Liver (tissue), 9 donors: ENCODE measurements around the gene HIP1. TPM values are rescaled to one million over a fixed set of nuclear protein-coding genes. Genes with fewer than 3 reads are reported as not detected.

ENCODE experiments used
- DNase-seq: peaks from one replicate; pipeline ENCODE4 v3.0.0-alpha.2; 2017; ENCODE audit warnings: low spot score
- H3K27ac ChIP-seq, 2 donors: one replicate each; pipeline ENCODE4 v1.7.0; 2013; ENCODE audit warnings: inconsistent platforms in 2 of 2, low read length in 2 of 2, control low read depth in 1 of 2, low read depth in 1 of 2, mild to moderate bottlenecking in 1 of 2
- H3K27me3 ChIP-seq, 4 donors: one replicate each; pipeline versions ENCODE4 v1.6.1 to v1.7.0; 2013; ENCODE audit warnings: low read length in 3 of 4, inconsistent platforms in 1 of 4, mild to moderate bottlenecking in 1 of 4, moderate library complexity in 1 of 4; ENCODE audit not compliant: control insufficient read depth in 4 of 4, insufficient read depth in 4 of 4
- H3K36me3 ChIP-seq, 4 donors: one replicate each; pipeline versions ENCODE4 v1.6.1 to v1.7.0; 2013; ENCODE audit warnings: low read length in 3 of 4, mild to moderate bottlenecking in 3 of 4, low read depth in 1 of 4, moderate library complexity in 1 of 4; ENCODE audit not compliant: control insufficient read depth in 4 of 4, insufficient read depth in 3 of 4
- H3K4me1 ChIP-seq, 4 donors: one replicate each; pipeline versions ENCODE4 v1.6.1 to v1.7.0; 2013; ENCODE audit warnings: low read length in 3 of 4, mild to moderate bottlenecking in 3 of 4, moderate library complexity in 1 of 4; ENCODE audit not compliant: control insufficient read depth in 4 of 4, insufficient read depth in 4 of 4
- H3K4me3 ChIP-seq, 3 donors: one replicate each; pipeline versions ENCODE4 v1.6.1 to v1.7.0; 2013; ENCODE audit warnings: low read length in 3 of 3, control low read depth in 1 of 3, low read depth in 1 of 3, mild to moderate bottlenecking in 1 of 3
- H3K9ac ChIP-seq, 2 donors: one replicate each; pipeline ENCODE4 v1.7.0; 2013; ENCODE audit warnings: low read length in 2 of 2, mild to moderate bottlenecking in 2 of 2, moderate library complexity in 2 of 2, control low read depth in 1 of 2, low read depth in 1 of 2
- H3K9me3 ChIP-seq, 4 donors: one replicate each; pipeline versions ENCODE4 v1.6.1 to v1.7.0; 2013; ENCODE audit warnings: low read length in 3 of 4; ENCODE audit not compliant: control insufficient read depth in 4 of 4
- EGR1 ChIP-seq, 2 donors: IDR thresholded peaks; 2 replicates each; pipeline ENCODE4 v1.6.1; 2016 to 2018; ENCODE audit warnings: antibody characterized with exemption in 2 of 2, low read depth in 2 of 2
- FOXA1 ChIP-seq: IDR thresholded peaks from 2 replicates; pipeline ENCODE4 v1.6.1; 2016; ENCODE audit warnings: antibody characterized with exemption
- FOXA2 ChIP-seq: IDR thresholded peaks from 2 replicates; pipeline ENCODE4 v1.6.1; 2016; ENCODE audit warnings: antibody characterized with exemption
- GABPA ChIP-seq, 2 donors: IDR thresholded peaks in 1 of 2; conservative IDR thresholded peaks in 1 of 2; 2 replicates each; pipeline ENCODE4 v1.6.1; 2016; ENCODE audit warnings: antibody characterized with exemption in 2 of 2, mild to moderate bottlenecking in 1 of 2, moderate library complexity in 1 of 2
- HNF4A ChIP-seq, 2 donors: conservative IDR thresholded peaks; 2 replicates each; pipeline ENCODE4 v1.6.1; 2016; ENCODE audit warnings: antibody characterized with exemption in 2 of 2, mild to moderate bottlenecking in 2 of 2
- HNF4G ChIP-seq: IDR thresholded peaks from 2 replicates; pipeline ENCODE4 v1.6.1; 2016; ENCODE audit warnings: antibody characterized with exemption
- JUND ChIP-seq, 2 donors: IDR thresholded peaks; 2 replicates each; pipeline ENCODE4 v1.6.1; 2016; ENCODE audit warnings: antibody characterized with exemption in 2 of 2
- NR2F2 ChIP-seq: IDR thresholded peaks from 2 replicates; pipeline ENCODE4 v1.6.1; 2016; ENCODE audit warnings: antibody characterized with exemption
- RAD21 ChIP-seq, 2 donors: IDR thresholded peaks; 2 replicates each; pipeline ENCODE4 v1.6.1; 2016; ENCODE audit warnings: antibody characterized with exemption in 2 of 2, mild to moderate bottlenecking in 2 of 2
- RXRA ChIP-seq, 2 donors: IDR thresholded peaks; 2 replicates each; pipeline ENCODE4 v1.6.1; 2017 to 2018; ENCODE audit warnings: antibody characterized with exemption in 2 of 2, mild to moderate bottlenecking in 1 of 2
- SP1 ChIP-seq: IDR thresholded peaks from 2 replicates; pipeline ENCODE4 v1.6.1; 2018; ENCODE audit warnings: antibody characterized with exemption, mild to moderate bottlenecking
- TAF1 ChIP-seq: conservative IDR thresholded peaks from 2 replicates; pipeline ENCODE4 v1.6.1; 2016; ENCODE audit warnings: antibody characterized with exemption, mild to moderate bottlenecking
- YY1 ChIP-seq: IDR thresholded peaks from 2 replicates; pipeline ENCODE4 v1.6.1; 2016; ENCODE audit warnings: antibody characterized with exemption, mild to moderate bottlenecking
- WGBS: extraction: QIAGEN DNeasy Blood & Tissue Kit; methylation state at CpG from one replicate; pipeline ENCODE4 v1.1.7; 2013; 5-methylcytosine and 5-hydroxymethylcytosine counted together
- polyA plus RNA-seq, 2 donors: library from polyadenylated mRNA; stranded (reverse) in 1 of 2; unstranded in 1 of 2; fragments of 200-250 nt in 1 of 2; fragments of >200 nt in 1 of 2; fragmentation: Nextera tagmentation in 1 of 2; extraction: Ambion mirVana in 1 of 2; gene quantifications; one replicate each; pipeline versions ENCODE4 v1.2.1 to v1.2.3, GENCODE V29; 2013 to 2015
- total RNA-seq, 2 donors: library from RNA; depleted of rRNA; stranded (reverse); fragments of >200 nt; gene quantifications; one replicate each; pipeline ENCODE4 v1.2.3, GENCODE V29; 2014
- TF ChIP-seq, protein P1 (sequence below): IDR thresholded peaks from 2 replicates; pipeline ENCODE4 v1.6.1; 2016; ENCODE audit warnings: antibody characterized with exemption
- TF ChIP-seq, protein P2 (sequence below): IDR thresholded peaks from 2 replicates; pipeline ENCODE4 v1.6.1; 2016; ENCODE audit warnings: antibody characterized with exemption
- TF ChIP-seq, protein P3 (sequence below): IDR thresholded peaks from 2 replicates; pipeline ENCODE4 v1.6.1; 2016; ENCODE audit warnings: antibody characterized with exemption
- TF ChIP-seq, protein P4 (sequence below): IDR thresholded peaks from 2 replicates; pipeline ENCODE4 v1.6.1; 2016; ENCODE audit warnings: antibody characterized with exemption, mild to moderate bottlenecking
- TF ChIP-seq, protein P5 (sequence below): fragments of 150-350 bp; IDR thresholded peaks from 2 replicates; pipeline ENCODE4 v1.5.1; 2017; ENCODE audit warnings: improper control_type of control experiment, low read depth, low read length; ENCODE audit not compliant: missing input control
- donor health status: healthy.
- donor health status: healthy.
- donor health status: healthy.
- donor health status: healthy.
- donor health status: healthy.

The HIP1 gene
- total and polyA plus RNA-seq, 4 donors = 3.8 to 13.6 (median 7.8) TPM

GRCh38 chr7:75716992-75717626, 21.6 kb downstream of the HIP1 start:
- no peaks in the 10 kb centered on the region for H3K9me3 ChIP-seq
- no peak for DNase-seq
- no peaks in the 10 kb centered on the region for H3K36me3 ChIP-seq
- H3K4me3 ChIP-seq = no peak overlapping the region
- H3K9ac ChIP-seq = no peak overlapping the region
- TF ChIP-seq, protein P1, sequence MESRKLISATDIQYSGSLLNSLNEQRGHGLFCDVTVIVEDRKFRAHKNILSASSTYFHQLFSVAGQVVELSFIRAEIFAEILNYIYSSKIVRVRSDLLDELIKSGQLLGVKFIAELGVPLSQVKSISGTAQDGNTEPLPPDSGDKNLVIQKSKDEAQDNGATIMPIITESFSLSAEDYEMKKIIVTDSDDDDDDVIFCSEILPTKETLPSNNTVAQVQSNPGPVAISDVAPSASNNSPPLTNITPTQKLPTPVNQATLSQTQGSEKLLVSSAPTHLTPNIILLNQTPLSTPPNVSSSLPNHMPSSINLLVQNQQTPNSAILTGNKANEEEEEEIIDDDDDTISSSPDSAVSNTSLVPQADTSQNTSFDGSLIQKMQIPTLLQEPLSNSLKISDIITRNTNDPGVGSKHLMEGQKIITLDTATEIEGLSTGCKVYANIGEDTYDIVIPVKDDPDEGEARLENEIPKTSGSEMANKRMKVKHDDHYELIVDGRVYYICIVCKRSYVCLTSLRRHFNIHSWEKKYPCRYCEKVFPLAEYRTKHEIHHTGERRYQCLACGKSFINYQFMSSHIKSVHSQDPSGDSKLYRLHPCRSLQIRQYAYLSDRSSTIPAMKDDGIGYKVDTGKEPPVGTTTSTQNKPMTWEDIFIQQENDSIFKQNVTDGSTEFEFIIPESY = no peak
- TF ChIP-seq HNF4A (conservative IDR thresholded peaks at IDR 0.05) = no peak
- TF ChIP-seq GABPA (IDR thresholded peaks at IDR 0.05 in 1 of 2, conservative IDR thresholded peaks at IDR 0.05 in 1 of 2) = no peak
- TF ChIP-seq, protein P2, sequence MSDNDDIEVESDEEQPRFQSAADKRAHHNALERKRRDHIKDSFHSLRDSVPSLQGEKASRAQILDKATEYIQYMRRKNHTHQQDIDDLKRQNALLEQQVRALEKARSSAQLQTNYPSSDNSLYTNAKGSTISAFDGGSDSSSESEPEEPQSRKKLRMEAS = no peak
- TF ChIP-seq FOXA1 = no peak
- no peak for TF ChIP-seq RAD21 (IDR thresholded peaks at IDR 0.05)
- no peak for TF ChIP-seq HNF4G
- TF ChIP-seq, protein P3, sequence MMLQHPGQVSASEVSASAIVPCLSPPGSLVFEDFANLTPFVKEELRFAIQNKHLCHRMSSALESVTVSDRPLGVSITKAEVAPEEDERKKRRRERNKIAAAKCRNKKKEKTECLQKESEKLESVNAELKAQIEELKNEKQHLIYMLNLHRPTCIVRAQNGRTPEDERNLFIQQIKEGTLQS = no peak
- TF ChIP-seq, protein P4, sequence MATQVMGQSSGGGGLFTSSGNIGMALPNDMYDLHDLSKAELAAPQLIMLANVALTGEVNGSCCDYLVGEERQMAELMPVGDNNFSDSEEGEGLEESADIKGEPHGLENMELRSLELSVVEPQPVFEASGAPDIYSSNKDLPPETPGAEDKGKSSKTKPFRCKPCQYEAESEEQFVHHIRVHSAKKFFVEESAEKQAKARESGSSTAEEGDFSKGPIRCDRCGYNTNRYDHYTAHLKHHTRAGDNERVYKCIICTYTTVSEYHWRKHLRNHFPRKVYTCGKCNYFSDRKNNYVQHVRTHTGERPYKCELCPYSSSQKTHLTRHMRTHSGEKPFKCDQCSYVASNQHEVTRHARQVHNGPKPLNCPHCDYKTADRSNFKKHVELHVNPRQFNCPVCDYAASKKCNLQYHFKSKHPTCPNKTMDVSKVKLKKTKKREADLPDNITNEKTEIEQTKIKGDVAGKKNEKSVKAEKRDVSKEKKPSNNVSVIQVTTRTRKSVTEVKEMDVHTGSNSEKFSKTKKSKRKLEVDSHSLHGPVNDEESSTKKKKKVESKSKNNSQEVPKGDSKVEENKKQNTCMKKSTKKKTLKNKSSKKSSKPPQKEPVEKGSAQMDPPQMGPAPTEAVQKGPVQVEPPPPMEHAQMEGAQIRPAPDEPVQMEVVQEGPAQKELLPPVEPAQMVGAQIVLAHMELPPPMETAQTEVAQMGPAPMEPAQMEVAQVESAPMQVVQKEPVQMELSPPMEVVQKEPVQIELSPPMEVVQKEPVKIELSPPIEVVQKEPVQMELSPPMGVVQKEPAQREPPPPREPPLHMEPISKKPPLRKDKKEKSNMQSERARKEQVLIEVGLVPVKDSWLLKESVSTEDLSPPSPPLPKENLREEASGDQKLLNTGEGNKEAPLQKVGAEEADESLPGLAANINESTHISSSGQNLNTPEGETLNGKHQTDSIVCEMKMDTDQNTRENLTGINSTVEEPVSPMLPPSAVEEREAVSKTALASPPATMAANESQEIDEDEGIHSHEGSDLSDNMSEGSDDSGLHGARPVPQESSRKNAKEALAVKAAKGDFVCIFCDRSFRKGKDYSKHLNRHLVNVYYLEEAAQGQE = no peak
- TF ChIP-seq EGR1 (IDR thresholded peaks at IDR 0.05; ENCODE audit: low read depth in 2 of 2) = no peak
- no peak for TF ChIP-seq JUND (IDR thresholded peaks at IDR 0.05)
- no peak for TF ChIP-seq RXRA (IDR thresholded peaks at IDR 0.05)
- no peak for TF ChIP-seq FOXA2
- TF ChIP-seq NR2F2 = no peak
- no peak for TF ChIP-seq TAF1
- TF ChIP-seq, protein P5, sequence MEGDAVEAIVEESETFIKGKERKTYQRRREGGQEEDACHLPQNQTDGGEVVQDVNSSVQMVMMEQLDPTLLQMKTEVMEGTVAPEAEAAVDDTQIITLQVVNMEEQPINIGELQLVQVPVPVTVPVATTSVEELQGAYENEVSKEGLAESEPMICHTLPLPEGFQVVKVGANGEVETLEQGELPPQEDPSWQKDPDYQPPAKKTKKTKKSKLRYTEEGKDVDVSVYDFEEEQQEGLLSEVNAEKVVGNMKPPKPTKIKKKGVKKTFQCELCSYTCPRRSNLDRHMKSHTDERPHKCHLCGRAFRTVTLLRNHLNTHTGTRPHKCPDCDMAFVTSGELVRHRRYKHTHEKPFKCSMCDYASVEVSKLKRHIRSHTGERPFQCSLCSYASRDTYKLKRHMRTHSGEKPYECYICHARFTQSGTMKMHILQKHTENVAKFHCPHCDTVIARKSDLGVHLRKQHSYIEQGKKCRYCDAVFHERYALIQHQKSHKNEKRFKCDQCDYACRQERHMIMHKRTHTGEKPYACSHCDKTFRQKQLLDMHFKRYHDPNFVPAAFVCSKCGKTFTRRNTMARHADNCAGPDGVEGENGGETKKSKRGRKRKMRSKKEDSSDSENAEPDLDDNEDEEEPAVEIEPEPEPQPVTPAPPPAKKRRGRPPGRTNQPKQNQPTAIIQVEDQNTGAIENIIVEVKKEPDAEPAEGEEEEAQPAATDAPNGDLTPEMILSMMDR = no peak
- TF ChIP-seq YY1 = no peak
- TF ChIP-seq SP1 = no peak
- H3K27me3 ChIP-seq = no peaks in the 10 kb centered on the region
- WGBS = 93% methylated on average over 9 of the region's 9 CpGs
- no peak overlapping the region for H3K27ac ChIP-seq
- no peaks in the 10 kb centered on the region for H3K4me1 ChIP-seq
